AG10803 (cell line): ENCODE data around the gene FANCL.

Experiments used
- DNase-seq: peaks from one replicate; pipeline ENCODE4 v3.0.0; 2010; ENCODE audit warnings: low read depth
- H3K4me3 ChIP-seq: 2 replicates; pipeline ENCODE4 v1.5.1; 2011; ENCODE audit warnings: mild to moderate bottlenecking, low read length, control low read depth
- CTCF ChIP-seq: conservative IDR thresholded peaks from 2 replicates; pipeline ENCODE4 v1.5.1; 2011; ENCODE audit warnings: mild to moderate bottlenecking, low read length, control low read depth, inconsistent platforms

The FANCL gene

GRCh38 chr2:58137856-58138255 is 103.3 kb downstream of the FANCL start:
- no peak for TF ChIP-seq CTCF
- no peak overlapping the region for H3K4me3 ChIP-seq
- DNase-seq: no peak

- DNase-seq: peak; percentile 80
- H3K4me3 ChIP-seq: no peak overlapping the region
- TF ChIP-seq CTCF: no peak
Measured at GRCh38 chr2:58137221-58137620, 103.9 kb downstream of the FANCL start.

GRCh38 chr2:58135861-58136260 is 105.3 kb downstream of the FANCL start:
- DNase-seq: no peak
- no peak overlapping the region for H3K4me3 ChIP-seq
- no peak for TF ChIP-seq CTCF

GRCh38 chr2:58133395-58133794 is 107.7 kb downstream of the FANCL start:
- no peak overlapping the region for H3K4me3 ChIP-seq
- DNase-seq: peak; percentile 25
- TF ChIP-seq CTCF: no peak

GRCh38 chr2:58131191-58132011 is 109.7 kb downstream of the FANCL start:
- no peak overlapping the region for H3K4me3 ChIP-seq
- TF ChIP-seq CTCF: peak; percentile 44
- peak; percentile 35 for DNase-seq

GRCh38 chr2:58130238-58130637 is 110.9 kb downstream of the FANCL start:
- DNase-seq: peak; percentile 13
- no peak for TF ChIP-seq CTCF
- H3K4me3 ChIP-seq: no peak overlapping the region

- no peak for DNase-seq
- TF ChIP-seq CTCF: no peak
- H3K4me3 ChIP-seq: no peak overlapping the region
Measured at GRCh38 chr2:58127111-58127510, 114.0 kb downstream of the FANCL start.
